H9 (cell line): ENCODE data around the gene KLHL13. TPM values are rescaled to one million over a fixed set of nuclear protein-coding genes. Genes with fewer than 3 reads are reported as not detected.

Source experiments
- DNase-seq: peaks from one replicate; pipeline ENCODE4 v3.0.0-alpha.2; 2017
- H2AFZ ChIP-seq: one replicate; pipeline ENCODE4 v1.6.1; 2013; ENCODE audit warnings: mild to moderate bottlenecking, low read length, control low read depth, moderate library complexity
- H2AK5ac ChIP-seq: 2 replicates; pipeline ENCODE4 v1.6.1; 2013; ENCODE audit warnings: low read length, control low read depth, mixed read lengths; ENCODE audit not compliant: insufficient read length
- H2BK120ac ChIP-seq: one replicate; pipeline ENCODE4 v1.6.1; 2013; ENCODE audit warnings: low read depth, mild to moderate bottlenecking, low read length, control low read depth, inconsistent platforms; ENCODE audit not compliant: poor library complexity, severe bottlenecking
- H2BK12ac ChIP-seq: 2 replicates; pipeline ENCODE4 v1.6.1; 2013; ENCODE audit warnings: low read length, control low read depth, mixed read lengths, low read depth; ENCODE audit not compliant: insufficient read length
- H2BK15ac ChIP-seq: 2 replicates; pipeline ENCODE4 v1.6.1; 2013; ENCODE audit warnings: low read depth, low read length, control low read depth
- H2BK20ac ChIP-seq: one replicate; pipeline ENCODE4 v1.6.1; 2013; ENCODE audit warnings: low read depth, mild to moderate bottlenecking, low read length, control low read depth, inconsistent platforms; ENCODE audit not compliant: poor library complexity, severe bottlenecking
- H2BK5ac ChIP-seq: 2 replicates; pipeline ENCODE4 v1.6.1; 2013; ENCODE audit warnings: low read length, control low read depth, mixed read lengths; ENCODE audit not compliant: insufficient read length
- H3K14ac ChIP-seq: 2 replicates; pipeline ENCODE4 v1.6.1; 2013; ENCODE audit warnings: low read length, control low read depth; ENCODE audit not compliant: insufficient read depth
- H3K18ac ChIP-seq: 2 replicates; pipeline ENCODE4 v1.6.1; 2013; ENCODE audit warnings: low read depth, mild to moderate bottlenecking, mixed read lengths, low read length, control low read depth; ENCODE audit not compliant: insufficient read length
- H3K23ac ChIP-seq: 2 replicates; pipeline ENCODE4 v1.6.1; 2013; ENCODE audit warnings: low read length, control low read depth, mixed read lengths, low read depth; ENCODE audit not compliant: insufficient read length
- H3K23me2 ChIP-seq: 2 replicates; pipeline ENCODE4 v1.6.1; 2013; ENCODE audit warnings: low read depth, mild to moderate bottlenecking, mixed read lengths, low read length, control low read depth; ENCODE audit not compliant: insufficient read length, poor library complexity, severe bottlenecking
- H3K27ac ChIP-seq: 2 replicates; pipeline ENCODE4 v1.5.1; 2013; ENCODE audit warnings: low read length, control low read depth, mixed read lengths, low read depth; ENCODE audit not compliant: insufficient read length
- H3K27me3 ChIP-seq: 2 replicates; pipeline ENCODE4 v1.6.1; 2013; ENCODE audit warnings: low read length, control low read depth, inconsistent platforms; ENCODE audit not compliant: insufficient read depth
- H3K4ac ChIP-seq: 2 replicates; pipeline ENCODE4 v1.6.1; 2013; ENCODE audit warnings: low read depth, mild to moderate bottlenecking, control low read depth, inconsistent platforms, low read length, moderate library complexity
- H3K4me1 ChIP-seq: 2 replicates; pipeline ENCODE4 v1.6.1; 2013; ENCODE audit warnings: low read length, control low read depth, inconsistent platforms; ENCODE audit not compliant: insufficient read depth
- H3K4me2 ChIP-seq: 2 replicates; pipeline ENCODE4 v1.6.1; 2013; ENCODE audit warnings: low read length, control low read depth, mixed read lengths; ENCODE audit not compliant: insufficient read length, insufficient read depth
- H3K56ac ChIP-seq: 2 replicates; pipeline ENCODE4 v1.6.1; 2013; ENCODE audit warnings: low read depth, mild to moderate bottlenecking, mixed read lengths, low read length, control low read depth; ENCODE audit not compliant: insufficient read length
- H3K79me1 ChIP-seq: 2 replicates; pipeline ENCODE4 v1.6.1; 2013; ENCODE audit warnings: low read depth, mild to moderate bottlenecking, moderate library complexity, low read length, control low read depth, inconsistent platforms; ENCODE audit not compliant: insufficient read depth, poor library complexity, severe bottlenecking
- H3K79me2 ChIP-seq: 2 replicates; pipeline ENCODE4 v1.6.1; 2013; ENCODE audit warnings: low read length, control low read depth, inconsistent platforms; ENCODE audit not compliant: insufficient read depth
- H3K9ac ChIP-seq: 2 replicates; pipeline ENCODE4 v1.6.1; 2013; ENCODE audit warnings: low read length, control low read depth, mixed read lengths; ENCODE audit not compliant: insufficient read length; ENCODE audit errors: extremely low read depth
- H3K9me3 ChIP-seq: one replicate; pipeline ENCODE4 v1.6.1; 2013; ENCODE audit warnings: low read depth, low read length, inconsistent platforms; ENCODE audit not compliant: control insufficient read depth
- H3T11ph ChIP-seq: one replicate; pipeline ENCODE4 v1.6.1; 2013; ENCODE audit warnings: mild to moderate bottlenecking, low read length, control low read depth, inconsistent platforms
- H4K20me1 ChIP-seq: one replicate; pipeline ENCODE4 v1.6.1; 2013; ENCODE audit not compliant: control insufficient read depth, insufficient read length, insufficient read depth
- H4K5ac ChIP-seq: 2 replicates; pipeline ENCODE4 v1.6.1; 2013; ENCODE audit warnings: low read depth, mild to moderate bottlenecking, mixed read lengths, low read length, control low read depth; ENCODE audit not compliant: insufficient read length
- H4K8ac ChIP-seq: replicated peaks from 2 replicates; pipeline ENCODE4 v1.6.1; 2013; ENCODE audit warnings: low read length, control low read depth, mixed read lengths, low read depth; ENCODE audit not compliant: insufficient read length
- H4K91ac ChIP-seq: 2 replicates; pipeline ENCODE4 v1.6.1; 2013; ENCODE audit warnings: low read depth, mild to moderate bottlenecking, moderate library complexity, mixed read lengths, low read length, control low read depth; ENCODE audit not compliant: insufficient read length
- H3K27ac Mint-ChIP-seq, 3 experiments: 2 replicates in 2 of 3; 3 replicates in 1 of 3; pipeline ENCODE4 v1.8.0; 2020 to 2021; ENCODE audit warnings: mixed read lengths in 3 of 3, mild to moderate bottlenecking in 1 of 3, moderate library complexity in 1 of 3
- H3K27me3 Mint-ChIP-seq: 2 replicates; pipeline ENCODE4 v1.8.0; 2021; ENCODE audit warnings: low read depth, mild to moderate bottlenecking, moderate library complexity, mixed read lengths
- H3K36me3 Mint-ChIP-seq, 3 experiments: 2 replicates in 2 of 3; 3 replicates in 1 of 3; pipeline ENCODE4 v1.8.0; 2020 to 2021; ENCODE audit warnings: low read depth in 3 of 3, mixed read lengths in 3 of 3; ENCODE audit not compliant: insufficient read depth in 1 of 3
- H3K4me1 Mint-ChIP-seq, 2 experiments: 2 replicates each; pipeline ENCODE4 v1.8.0; 2020; ENCODE audit warnings: mixed read lengths in 2 of 2
- H3K4me3 Mint-ChIP-seq, 2 experiments: 2 replicates in 1 of 2; 3 replicates in 1 of 2; pipeline ENCODE4 v1.8.0; 2020 to 2021; ENCODE audit warnings: mild to moderate bottlenecking in 2 of 2, mixed read lengths in 2 of 2, moderate library complexity in 1 of 2
- H3K9me3 Mint-ChIP-seq, 2 experiments: 2 replicates in 1 of 2; 3 replicates in 1 of 2; pipeline ENCODE4 v1.8.0; 2020; ENCODE audit warnings: mild to moderate bottlenecking in 2 of 2, mixed read lengths in 2 of 2, moderate library complexity in 1 of 2
- CTCF ChIP-seq: fragments of 200-600 bp; sonication (generic); conservative IDR thresholded peaks from 3 replicates; pipeline ENCODE4 v1.8.0; 2021; ENCODE audit warnings: antibody characterized with exemption, mild to moderate bottlenecking
- WGBS: extraction: QIAGEN DNeasy Blood & Tissue Kit; methylation state at CpG from one replicate; pipeline ENCODE4 v1.1.7; 2013; ENCODE audit warnings: missing lambda C conversion rate, low lambda C conversion rate, mixed read lengths; ENCODE audit not compliant: insufficient read length; ENCODE audit errors: extremely low coverage; 5-methylcytosine and 5-hydroxymethylcytosine counted together
- total RNA-seq: library from RNA; stranded (reverse); gene quantifications from 2 replicates; pipeline ENCODE4 v1.2.1, GENCODE V29; 2021

The KLHL13 gene
- total RNA-seq, 1 experiment from 2014 or later: 4.1 TPM

GRCh38 chrX:117990438-117990837, 126.2 kb downstream of the KLHL13 start:
- H3K4me2 ChIP-seq: no peak overlapping the region
- H3K79me1 ChIP-seq: no peaks in the 10 kb centered on the region
- Mint-ChIP-seq H3K27ac (no peak overlapping the region), H3K4me1 (peaks cover 3 to 4% of the 10 kb centered on the region in 2 experiments; a peak in 1 of 4 replicates), H3K36me3 (peaks cover 0 to 4% (median 0%) of the 10 kb centered on the region in 3 experiments; a peak in 1 of 7 replicates), H3K9me3 (peaks cover 2 to 55% of the 10 kb centered on the region in 2 experiments; a peak in 4 of 5 replicates), H3K4me3 (no peak overlapping the region), H3K27me3 (no peaks in the 10 kb centered on the region; the same call in 1 of the 2 replicates)
- H4K8ac ChIP-seq: no peak overlapping the region
- no peak overlapping the region for H2AFZ ChIP-seq
- no peak overlapping the region for H3K27ac ChIP-seq
- no peak overlapping the region for H2BK120ac ChIP-seq
- no peak overlapping the region for H3K4ac ChIP-seq
- H4K20me1 ChIP-seq: no peaks in the 10 kb centered on the region
- no peak overlapping the region for H3K18ac ChIP-seq
- H3K79me2 ChIP-seq: no peaks in the 10 kb centered on the region
- H3K56ac ChIP-seq: no peak overlapping the region
- no CpG with 5 or more reads among the region's 3 CpGs for WGBS
- no peak overlapping the region for H2BK12ac ChIP-seq
- no peak overlapping the region for H4K91ac ChIP-seq
- H2BK20ac ChIP-seq: no peak overlapping the region
- DNase-seq: no peak
- H3K27me3 ChIP-seq: no peaks in the 10 kb centered on the region
- H3K9me3 ChIP-seq: peaks cover 17% of the 10 kb centered on the region
- H3K4me1 ChIP-seq: no peaks in the 10 kb centered on the region
- H3K14ac ChIP-seq: no peak overlapping the region
- TF ChIP-seq CTCF: no peak
- H3K23me2 ChIP-seq: no peaks in the 10 kb centered on the region
- no peak overlapping the region for H4K5ac ChIP-seq
- H3K9ac ChIP-seq: no peak overlapping the region
- no peak overlapping the region for H3K23ac ChIP-seq
- no peak overlapping the region for H2BK5ac ChIP-seq
- H2AK5ac ChIP-seq: no peak overlapping the region
- H3T11ph ChIP-seq: no peak overlapping the region
- H2BK15ac ChIP-seq: no peak overlapping the region
